ENCODE data around the gene CD34. TPM values are rescaled to one million over a fixed set of nuclear protein-coding genes. Genes with fewer than 3 reads are reported as not detected.

CD34 gene
- total RNA-seq, 1 experiment from 2014 or later = 0.04 TPM

- Histone ChIP-seq H4K20me1 (ENCODE audit: insufficient read depth, low read depth, low read length) (peaks cover 6% of the 10 kb centered on the region; the same call in 1 of the 2 replicates), H3K4me2 (ENCODE audit: low read depth, low read length, poor library complexity, severe bottlenecking) (no peak overlapping the region), H3K79me2 (ENCODE audit: low read length) (peaks cover 99% of the 10 kb centered on the region), H3K4me1 (ENCODE audit: low read length) (peaks cover 8% of the 10 kb centered on the region), H3K36me3 (ENCODE audit: insufficient read depth, low read length) (peaks cover 20% of the 10 kb centered on the region), H3K27me3 (ENCODE audit: low read length) (no peaks in the 10 kb centered on the region), H3K27ac (ENCODE audit: low read length) (no peak overlapping the region), H3K9me3 (ENCODE audit: low read length) (no peaks in the 10 kb centered on the region), H2AFZ (ENCODE audit: low read length) (no peak overlapping the region), H3K9me2 (replicated peaks; ENCODE audit: insufficient read depth, low read length) (no peaks in the 10 kb centered on the region), H3K9ac (ENCODE audit: low read length) (no peak overlapping the region), H3K4me3 (ENCODE audit: low read length) (no peak overlapping the region)
- no peak for DNase-seq
Observed at GRCh38 chr1:207849016-207849415, 61.9 kb downstream of the CD34 start.

GRCh38 chr1:207848234-207848633, 62.7 kb downstream of the CD34 start:
- Histone ChIP-seq H3K79me2 (ENCODE audit: low read length) (peaks cover 99% of the 10 kb centered on the region), H3K9me2 (replicated peaks; ENCODE audit: insufficient read depth, low read length) (no peaks in the 10 kb centered on the region), H3K4me1 (ENCODE audit: low read length) (peaks cover under 1% of the 10 kb centered on the region; the same call in 1 of the 2 replicates), H3K27ac (ENCODE audit: low read length) (no peak overlapping the region), H3K4me3 (ENCODE audit: low read length) (no peak overlapping the region), H3K27me3 (ENCODE audit: low read length) (no peaks in the 10 kb centered on the region), H3K36me3 (ENCODE audit: insufficient read depth, low read length) (peaks cover 24% of the 10 kb centered on the region), H2AFZ (ENCODE audit: low read length) (no peak overlapping the region), H3K4me2 (ENCODE audit: low read depth, low read length, poor library complexity, severe bottlenecking) (no peak overlapping the region), H3K9ac (ENCODE audit: low read length) (no peak overlapping the region), H3K9me3 (ENCODE audit: low read length) (no peaks in the 10 kb centered on the region), H4K20me1 (ENCODE audit: insufficient read depth, low read depth, low read length) (peaks cover 6% of the 10 kb centered on the region; the same call in 1 of the 2 replicates)
- DNase-seq = no peak

- H3K4me1 ChIP-seq (ENCODE audit: low read length) = no peaks in the 10 kb centered on the region
- no peak overlapping the region for H3K4me2 ChIP-seq (ENCODE audit: low read depth, low read length, poor library complexity, severe bottlenecking)
- no peaks in the 10 kb centered on the region for H3K9me2 ChIP-seq (replicated peaks; ENCODE audit: insufficient read depth, low read length)
- H3K79me2 ChIP-seq (ENCODE audit: low read length) = peaks cover 99% of the 10 kb centered on the region
- H3K9ac ChIP-seq (ENCODE audit: low read length) = no peak overlapping the region
- no peak for DNase-seq
- H3K9me3 ChIP-seq (ENCODE audit: low read length) = no peaks in the 10 kb centered on the region
- H3K27me3 ChIP-seq (ENCODE audit: low read length) = no peaks in the 10 kb centered on the region
- peaks cover 19% of the 10 kb centered on the region for H3K36me3 ChIP-seq (ENCODE audit: insufficient read depth, low read length)
- H4K20me1 ChIP-seq (ENCODE audit: insufficient read depth, low read depth, low read length) = peaks cover 6% of the 10 kb centered on the region; the same call in 1 of the 2 replicates
- no peak overlapping the region for H2AFZ ChIP-seq (ENCODE audit: low read length)
- no peak overlapping the region for H3K27ac ChIP-seq (ENCODE audit: low read length)
- no peak overlapping the region for H3K4me3 ChIP-seq (ENCODE audit: low read length)
Observed at GRCh38 chr1:207847116-207847515, 63.8 kb downstream of the CD34 start.

- H2AFZ ChIP-seq (ENCODE audit: low read length) = no peak overlapping the region
- H3K9me2 ChIP-seq (replicated peaks; ENCODE audit: insufficient read depth, low read length) = no peaks in the 10 kb centered on the region
- no peak for DNase-seq
- H3K4me2 ChIP-seq (ENCODE audit: low read depth, low read length, poor library complexity, severe bottlenecking) = no peak overlapping the region
- H3K36me3 ChIP-seq (ENCODE audit: insufficient read depth, low read length) = peaks cover 19% of the 10 kb centered on the region
- no peaks in the 10 kb centered on the region for H3K4me1 ChIP-seq (ENCODE audit: low read length)
- H4K20me1 ChIP-seq (ENCODE audit: insufficient read depth, low read depth, low read length) = peaks cover 6% of the 10 kb centered on the region; the same call in 1 of the 2 replicates
- no peaks in the 10 kb centered on the region for H3K27me3 ChIP-seq (ENCODE audit: low read length)
- H3K9me3 ChIP-seq (ENCODE audit: low read length) = no peaks in the 10 kb centered on the region
- H3K79me2 ChIP-seq (ENCODE audit: low read length) = peaks cover 96% of the 10 kb centered on the region
- H3K27ac ChIP-seq (ENCODE audit: low read length) = no peak overlapping the region
- H3K9ac ChIP-seq (ENCODE audit: low read length) = no peak overlapping the region
- no peak overlapping the region for H3K4me3 ChIP-seq (ENCODE audit: low read length)
Observed at GRCh38 chr1:207845109-207845508, 65.8 kb downstream of the CD34 start.

GRCh38 chr1:207844371-207844770, 66.6 kb downstream of the CD34 start:
- H3K4me2 ChIP-seq (ENCODE audit: low read depth, low read length, poor library complexity, severe bottlenecking) = no peak overlapping the region
- no peak for DNase-seq
- no peaks in the 10 kb centered on the region for H3K9me3 ChIP-seq (ENCODE audit: low read length)
- peaks cover 96% of the 10 kb centered on the region for H3K79me2 ChIP-seq (ENCODE audit: low read length)
- no peaks in the 10 kb centered on the region for H3K4me1 ChIP-seq (ENCODE audit: low read length)
- H3K4me3 ChIP-seq (ENCODE audit: low read length) = no peak overlapping the region
- H3K9ac ChIP-seq (ENCODE audit: low read length) = no peak overlapping the region
- H3K9me2 ChIP-seq (replicated peaks; ENCODE audit: insufficient read depth, low read length) = no peaks in the 10 kb centered on the region
- no peak overlapping the region for H2AFZ ChIP-seq (ENCODE audit: low read length)
- H3K27me3 ChIP-seq (ENCODE audit: low read length) = no peaks in the 10 kb centered on the region
- peaks cover 19% of the 10 kb centered on the region for H3K36me3 ChIP-seq (ENCODE audit: insufficient read depth, low read length)
- peaks cover 6% of the 10 kb centered on the region; the same call in 1 of the 2 replicates for H4K20me1 ChIP-seq (ENCODE audit: insufficient read depth, low read depth, low read length)
- no peak overlapping the region for H3K27ac ChIP-seq (ENCODE audit: low read length)

GRCh38 chr1:207842506-207842905, 68.4 kb downstream of the CD34 start:
- H2AFZ ChIP-seq (ENCODE audit: low read length) = no peak overlapping the region
- H3K27me3 ChIP-seq (ENCODE audit: low read length) = no peaks in the 10 kb centered on the region
- H3K27ac ChIP-seq (ENCODE audit: low read length) = no peak overlapping the region
- H3K36me3 ChIP-seq (ENCODE audit: insufficient read depth, low read length) = peaks cover 16% of the 10 kb centered on the region
- no peak overlapping the region for H3K9ac ChIP-seq (ENCODE audit: low read length)
- H3K4me3 ChIP-seq (ENCODE audit: low read length) = no peak overlapping the region
- peaks cover 97% of the 10 kb centered on the region for H3K79me2 ChIP-seq (ENCODE audit: low read length)
- H3K4me1 ChIP-seq (ENCODE audit: low read length) = no peaks in the 10 kb centered on the region
- no peak for DNase-seq
- no peaks in the 10 kb centered on the region for H3K9me3 ChIP-seq (ENCODE audit: low read length)
- peaks cover 6% of the 10 kb centered on the region; the same call in 1 of the 2 replicates for H4K20me1 ChIP-seq (ENCODE audit: insufficient read depth, low read depth, low read length)
- no peaks in the 10 kb centered on the region for H3K9me2 ChIP-seq (replicated peaks; ENCODE audit: insufficient read depth, low read length)
- H3K4me2 ChIP-seq (ENCODE audit: low read depth, low read length, poor library complexity, severe bottlenecking) = no peak overlapping the region

- no peak for DNase-seq
- Histone ChIP-seq H3K9ac (ENCODE audit: low read length) (no peak overlapping the region), H3K27ac (ENCODE audit: low read length) (no peak overlapping the region), H3K4me3 (ENCODE audit: low read length) (no peak overlapping the region), H3K27me3 (ENCODE audit: low read length) (no peaks in the 10 kb centered on the region), H3K36me3 (ENCODE audit: insufficient read depth, low read length) (peaks cover 13% of the 10 kb centered on the region), H3K9me2 (replicated peaks; ENCODE audit: insufficient read depth, low read length) (no peaks in the 10 kb centered on the region), H4K20me1 (ENCODE audit: insufficient read depth, low read depth, low read length) (peaks cover 6% of the 10 kb centered on the region; the same call in 1 of the 2 replicates), H2AFZ (ENCODE audit: low read length) (no peak overlapping the region), H3K4me1 (ENCODE audit: low read length) (no peaks in the 10 kb centered on the region), H3K79me2 (ENCODE audit: low read length) (peaks cover 97% of the 10 kb centered on the region), H3K9me3 (ENCODE audit: low read length) (no peaks in the 10 kb centered on the region), H3K4me2 (ENCODE audit: low read depth, low read length, poor library complexity, severe bottlenecking) (no peak overlapping the region)
Observed at GRCh38 chr1:207841901-207842300, 69.0 kb downstream of the CD34 start.

- H3K4me1 ChIP-seq (ENCODE audit: low read length) = no peaks in the 10 kb centered on the region
- H3K4me3 ChIP-seq (ENCODE audit: low read length) = no peak overlapping the region
- H3K79me2 ChIP-seq (ENCODE audit: low read length) = peaks cover 97% of the 10 kb centered on the region
- no peaks in the 10 kb centered on the region for H3K27me3 ChIP-seq (ENCODE audit: low read length)
- no peak overlapping the region for H3K9ac ChIP-seq (ENCODE audit: low read length)
- no peak for DNase-seq
- no peak overlapping the region for H3K4me2 ChIP-seq (ENCODE audit: low read depth, low read length, poor library complexity, severe bottlenecking)
- H3K27ac ChIP-seq (ENCODE audit: low read length) = no peak overlapping the region
- no peak overlapping the region for H2AFZ ChIP-seq (ENCODE audit: low read length)
- H4K20me1 ChIP-seq (ENCODE audit: insufficient read depth, low read depth, low read length) = peaks cover 6% of the 10 kb centered on the region; the same call in 1 of the 2 replicates
- peaks cover 11% of the 10 kb centered on the region for H3K36me3 ChIP-seq (ENCODE audit: insufficient read depth, low read length)
- H3K9me3 ChIP-seq (ENCODE audit: low read length) = no peaks in the 10 kb centered on the region
- no peaks in the 10 kb centered on the region for H3K9me2 ChIP-seq (replicated peaks; ENCODE audit: insufficient read depth, low read length)
Observed at GRCh38 chr1:207841293-207841692, 69.6 kb downstream of the CD34 start.

All from Karpas-422 (cell line).